ENCODE results near the gene VPS11.
A peak's percentile ranks its signal among the peaks of the same experiment; 100 is the strongest.
"Not testable (repeated sequence)": the region's sequence is repeated elsewhere in the genome, so short reads cannot be mapped to it uniquely, and the experiment has no call there.

The VPS11 gene

GRCh38 chr11:119100246-119100970 lies 32.8 kb downstream of the VPS11 start:
- DNase-seq (ENCODE audit: low spot score), result no peak

GRCh38 chr11:119100994-119101758 lies 33.6 kb downstream of the VPS11 start:
- TF ChIP-seq CTCF (IDR thresholded peaks at IDR 0.05; ENCODE audit: extremely low read depth, missing control alignments), result no peak
- peak; percentile 25 for DNase-seq (ENCODE audit: low spot score)

More at GRCh38 chr11:119100246-119100970, 32.8 kb downstream of the VPS11 start:
- peak; percentile 15 for TF ChIP-seq CTCF (IDR thresholded peaks at IDR 0.05; ENCODE audit: extremely low read depth, missing control alignments)

- no peak for TF ChIP-seq CTCF (IDR thresholded peaks at IDR 0.05; ENCODE audit: extremely low read depth, missing control alignments)
- peak; percentile 83 for DNase-seq (ENCODE audit: low spot score)
Measured at GRCh38 chr11:119101759-119102423, 34.3 kb downstream of the VPS11 start, which contains the start of gene DPAGT1. DPAGT1 (minus strand) TSS chr11:119101853; CDS start chr11:119101655, 198 bp downstream.

GRCh38 chr11:119103161-119103664 lies 35.6 kb downstream of the VPS11 start:
- not testable (repeated sequence) for DNase-seq (ENCODE audit: low spot score)

GRCh38 chr11:119103793-119104192 lies 36.2 kb downstream of the VPS11 start:
- no peak for TF ChIP-seq CTCF (IDR thresholded peaks at IDR 0.05; ENCODE audit: extremely low read depth, missing control alignments)
- DNase-seq (ENCODE audit: low spot score), result no peak

GRCh38 chr11:119106564-119107537 lies 39.2 kb downstream of the VPS11 start, which contains the start of gene C2CD2L:
C2CD2L (plus strand) TSS chr11:119107344; CDS start chr11:119107742, 398 bp downstream.
- TF ChIP-seq CTCF (IDR thresholded peaks at IDR 0.05; ENCODE audit: extremely low read depth, missing control alignments), result no peak
- peak; percentile 98 for DNase-seq (ENCODE audit: low spot score)

Measured in GM20000 (cell line).